Breast epithelium (tissue), 3 donors: ENCODE data around the gene CRELD2.

Experiments
- POLR2A ChIP-seq: fragments of 450-650 bp; IDR thresholded peaks from one replicate; pipeline ENCODE4 v1.6.1; 2016; ENCODE audit warnings: antibody characterized with exemption, mild to moderate bottlenecking, moderate library complexity
- POLR2AphosphoS5 ChIP-seq, 3 donors: sonication (generic); formaldehyde crosslinking; IDR thresholded peaks; one replicate each; pipeline ENCODE4 v1.6.1; 2017; ENCODE audit warnings: antibody characterized with exemption in 3 of 3

DNA sequence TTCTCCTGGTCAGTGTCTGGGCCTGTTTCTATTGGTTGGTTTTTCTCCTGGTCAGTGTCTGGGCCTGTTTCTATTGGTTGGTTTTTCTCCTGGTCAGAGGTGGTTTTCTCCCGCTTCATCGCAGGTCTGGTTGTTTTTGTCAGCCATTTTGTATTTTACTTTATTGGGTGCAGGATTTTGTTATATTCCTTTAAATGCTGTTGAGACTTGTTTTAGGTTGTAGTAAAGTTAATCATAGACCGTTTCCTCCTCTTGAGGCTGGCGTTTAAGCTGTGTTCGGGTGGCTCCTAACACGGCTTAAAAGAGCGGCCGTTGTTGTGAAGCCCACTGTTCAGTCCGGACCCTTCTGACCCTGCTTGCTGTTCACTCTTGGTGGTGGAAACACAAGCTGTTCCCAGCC, 38.6 kb upstream of the CRELD2 start:
- TF ChIP-seq POLR2AphosphoS5 (IDR thresholded peaks at IDR 0.05) (no peak), POLR2A (no peak)
